Measurements from ENCODE around the gene STARD13.

STARD13 gene

DNA sequence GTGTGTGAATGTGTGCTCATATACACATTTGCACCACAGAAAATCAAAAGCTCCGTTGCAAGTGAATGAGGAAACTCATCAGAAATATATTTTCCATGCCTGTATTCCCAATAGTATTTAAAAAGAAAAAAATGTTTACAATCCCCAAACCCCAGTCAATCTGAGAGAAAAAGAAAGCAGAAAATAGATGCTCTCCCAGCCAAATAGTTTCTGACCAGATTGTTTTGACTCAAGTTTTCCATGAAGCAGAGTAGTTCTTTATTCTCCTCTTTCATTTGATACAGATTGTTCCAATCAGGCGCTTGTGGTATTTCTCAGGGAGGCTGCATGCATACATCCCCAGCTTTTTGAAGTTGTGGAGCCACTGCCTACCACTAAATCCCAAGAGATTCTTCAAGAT is 110.6 kb downstream of the STARD13 start:
- H3K27me3 ChIP-seq (ENCODE audit: insufficient read depth, low read depth, severe bottlenecking), result no peaks in the 10 kb centered on the region
- no peak for DNase-seq
- no peaks in the 10 kb centered on the region for H3K36me3 ChIP-seq
- TF ChIP-seq, protein P1, sequence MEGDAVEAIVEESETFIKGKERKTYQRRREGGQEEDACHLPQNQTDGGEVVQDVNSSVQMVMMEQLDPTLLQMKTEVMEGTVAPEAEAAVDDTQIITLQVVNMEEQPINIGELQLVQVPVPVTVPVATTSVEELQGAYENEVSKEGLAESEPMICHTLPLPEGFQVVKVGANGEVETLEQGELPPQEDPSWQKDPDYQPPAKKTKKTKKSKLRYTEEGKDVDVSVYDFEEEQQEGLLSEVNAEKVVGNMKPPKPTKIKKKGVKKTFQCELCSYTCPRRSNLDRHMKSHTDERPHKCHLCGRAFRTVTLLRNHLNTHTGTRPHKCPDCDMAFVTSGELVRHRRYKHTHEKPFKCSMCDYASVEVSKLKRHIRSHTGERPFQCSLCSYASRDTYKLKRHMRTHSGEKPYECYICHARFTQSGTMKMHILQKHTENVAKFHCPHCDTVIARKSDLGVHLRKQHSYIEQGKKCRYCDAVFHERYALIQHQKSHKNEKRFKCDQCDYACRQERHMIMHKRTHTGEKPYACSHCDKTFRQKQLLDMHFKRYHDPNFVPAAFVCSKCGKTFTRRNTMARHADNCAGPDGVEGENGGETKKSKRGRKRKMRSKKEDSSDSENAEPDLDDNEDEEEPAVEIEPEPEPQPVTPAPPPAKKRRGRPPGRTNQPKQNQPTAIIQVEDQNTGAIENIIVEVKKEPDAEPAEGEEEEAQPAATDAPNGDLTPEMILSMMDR (IDR thresholded peaks at IDR 0.05; ENCODE audit: low read depth, low read length), result no peak
- no peaks in the 10 kb centered on the region for H3K9me3 ChIP-seq (ENCODE audit: severe bottlenecking)
- no peak overlapping the region for H3K27ac ChIP-seq
- H3K4me3 ChIP-seq (ENCODE audit: low read depth, low read length), result no peak overlapping the region

DNA sequence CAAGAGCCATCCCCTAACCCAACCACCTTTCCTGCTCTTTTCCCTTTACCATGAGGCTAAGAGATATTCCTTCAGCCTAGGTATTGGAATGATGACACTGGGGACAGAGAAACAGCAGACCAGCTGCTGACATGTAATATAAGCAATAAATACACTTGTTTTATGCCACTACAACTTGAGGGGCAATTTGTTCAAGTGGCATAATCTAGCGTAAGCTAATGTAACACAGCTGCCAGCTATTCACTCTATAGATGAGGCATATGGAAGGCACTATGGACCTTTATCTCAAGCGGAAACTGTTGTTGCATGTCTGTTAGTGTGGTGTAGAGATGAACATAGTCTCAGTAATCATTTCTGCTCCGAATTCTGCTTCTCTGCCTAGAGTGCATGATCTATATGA is 111.1 kb downstream of the STARD13 start:
- DNase-seq, result no peak
- H3K4me3 ChIP-seq (ENCODE audit: low read depth, low read length), result no peak overlapping the region
- no peaks in the 10 kb centered on the region for H3K27me3 ChIP-seq (ENCODE audit: insufficient read depth, low read depth, severe bottlenecking)
- no peak overlapping the region for H3K27ac ChIP-seq
- H3K36me3 ChIP-seq, result no peaks in the 10 kb centered on the region
- TF ChIP-seq, protein P1 (IDR thresholded peaks at IDR 0.05; ENCODE audit: low read depth, low read length), result no peak
- no peaks in the 10 kb centered on the region for H3K9me3 ChIP-seq (ENCODE audit: severe bottlenecking)

GRCh38 chr13:33172911-33173310 is 112.6 kb downstream of the STARD13 start:
- H3K27ac ChIP-seq, result no peak overlapping the region
- TF ChIP-seq, protein P1 (IDR thresholded peaks at IDR 0.05; ENCODE audit: low read depth, low read length), result no peak
- H3K36me3 ChIP-seq, result no peaks in the 10 kb centered on the region
- H3K4me3 ChIP-seq (ENCODE audit: low read depth, low read length), result no peak overlapping the region
- no peak for DNase-seq
- no peaks in the 10 kb centered on the region for H3K27me3 ChIP-seq (ENCODE audit: insufficient read depth, low read depth, severe bottlenecking)
- no peaks in the 10 kb centered on the region for H3K9me3 ChIP-seq (ENCODE audit: severe bottlenecking)

- Histone ChIP-seq H3K27me3 (ENCODE audit: insufficient read depth, low read depth, severe bottlenecking) (no peaks in the 10 kb centered on the region), H3K27ac (no peak overlapping the region), H3K4me3 (ENCODE audit: low read depth, low read length) (no peak overlapping the region), H3K36me3 (no peaks in the 10 kb centered on the region), H3K9me3 (ENCODE audit: severe bottlenecking) (no peaks in the 10 kb centered on the region)
- DNase-seq, result no peak
- TF ChIP-seq, protein P1 (IDR thresholded peaks at IDR 0.05; ENCODE audit: low read depth, low read length), result no peak
Observed at GRCh38 chr13:33172400-33172799, 113.2 kb downstream of the STARD13 start.

DNA sequence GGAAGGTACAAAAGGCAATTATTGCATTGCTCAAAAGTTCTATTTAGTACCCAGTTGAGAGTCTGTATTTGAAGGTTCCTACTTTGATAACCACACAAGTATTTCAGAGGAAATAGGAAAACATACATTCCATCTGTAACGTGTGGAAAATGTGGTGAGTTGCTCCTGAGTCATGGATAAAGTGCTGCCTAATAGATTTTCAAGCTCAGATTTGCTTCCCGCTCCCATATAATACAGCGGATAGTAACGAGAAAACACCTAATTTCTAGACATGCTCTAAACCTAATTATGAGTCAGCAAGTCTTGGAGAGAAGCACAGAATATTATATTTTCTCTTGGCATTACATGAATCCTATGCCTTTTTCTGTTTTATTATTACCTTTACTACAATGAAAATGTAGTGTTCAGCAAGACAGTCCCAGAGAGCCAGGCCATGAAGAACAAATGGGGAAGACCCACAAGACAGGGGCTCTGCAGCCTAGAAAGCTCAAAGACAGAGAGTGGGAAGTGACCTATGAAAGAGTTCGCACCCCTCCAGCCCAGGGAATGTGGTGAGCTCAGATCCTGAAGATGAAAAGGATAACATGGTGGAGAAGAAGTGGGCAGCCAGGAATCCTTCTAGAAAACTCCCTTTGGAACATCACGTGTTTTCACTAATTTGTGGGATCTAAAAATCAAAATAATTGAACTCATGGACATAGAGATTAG is 116.1 kb downstream of the STARD13 start:
- no peak overlapping the region for H3K4me3 ChIP-seq (ENCODE audit: low read depth, low read length)
- no peaks in the 10 kb centered on the region for H3K9me3 ChIP-seq (ENCODE audit: severe bottlenecking)
- no peaks in the 10 kb centered on the region for H3K27me3 ChIP-seq (ENCODE audit: insufficient read depth, low read depth, severe bottlenecking)
- TF ChIP-seq, protein P1 (IDR thresholded peaks at IDR 0.05; ENCODE audit: low read depth, low read length), result no peak
- no peak for DNase-seq
- no peak overlapping the region for H3K27ac ChIP-seq
- no peaks in the 10 kb centered on the region for H3K36me3 ChIP-seq

Data from WERI-Rb-1 (cell line).